ENCODE measurements around the gene CDK17.

Gene CDK17

GRCh38 chr12:96236221-96236822, 163.9 kb downstream of the CDK17 start:
- DNase-seq = peak; percentile 56

GRCh38 chr12:96235484-96235826, 164.8 kb downstream of the CDK17 start:
- DNase-seq = no peak

GRCh38 chr12:96234591-96235483, 165.4 kb downstream of the CDK17 start:
- no peak for DNase-seq

GRCh38 chr12:96233939-96234461, 166.2 kb downstream of the CDK17 start:
- peak; percentile 95 for DNase-seq

GRCh38 chr12:96233168-96233567, 167.1 kb downstream of the CDK17 start:
- DNase-seq = no peak

- DNase-seq = no peak
Measured at GRCh38 chr12:96230646-96231045, 169.6 kb downstream of the CDK17 start.

GRCh38 chr12:96228566-96229248, 171.5 kb downstream of the CDK17 start:
- no peak for DNase-seq

All from right hindlimb (tissue), 1 donor.